ENCODE results near the gene AFF3. TPM values are rescaled to one million over a fixed set of nuclear protein-coding genes. Genes with fewer than 3 reads are reported as not detected.

AFF3 gene
- total and polyA plus RNA-seq, 10 of the 15 experiments (the other 5 are each of a cell fraction or from before 2014, with no cell fraction given), result 0.26 to 5.5 (median 3.0) TPM

GRCh38 chr2:100106460-100106859 is 35.9 kb downstream of the AFF3 start:
- Histone ChIP-seq H3K27me3 (replicated peaks in 1 of 2; ENCODE audit: control insufficient read depth in 2 of 2, insufficient read depth in 2 of 2, low read length in 1 of 2) (peaks cover 2 to 9% of the 10 kb centered on the region in 2 experiments), H3K79me2 (ENCODE audit: control insufficient read depth, insufficient read depth, low read length) (no peaks in the 10 kb centered on the region), H3K4me1 (ENCODE audit: control insufficient read depth, insufficient read depth, low read length) (no peaks in the 10 kb centered on the region), H3K4me2 (ENCODE audit: control insufficient read depth, insufficient read depth) (no peak overlapping the region), H3K36me3 (ENCODE audit: control insufficient read depth in 2 of 2, insufficient read depth in 2 of 2, low read length in 1 of 2) (no peaks in the 10 kb centered on the region), H3K9ac (ENCODE audit: control insufficient read depth, insufficient read depth, low read length) (no peak overlapping the region), H4K20me1 (ENCODE audit: control insufficient read depth, insufficient read depth) (no peaks in the 10 kb centered on the region), H2AFZ (ENCODE audit: control insufficient read depth, low read depth, low read length) (no peak overlapping the region), H3K27ac (ENCODE audit: control insufficient read depth, insufficient read depth) (no peak overlapping the region), H3K9me3 (replicated peaks; ENCODE audit: control insufficient read depth, insufficient read depth, low read length) (no peaks in the 10 kb centered on the region), H3K4me3 (no peak overlapping the region)
- no peak for ATAC-seq
- ChIA-PET CTCF (no interaction called here), SMC1A (ENCODE audit: uncharacterized antibody, unreplicated experiment) (no interaction called here), RAD21 (ENCODE audit: unreplicated experiment) (no interaction called here), POLR2A (no interaction called here)
- BruUV-seq (replicated peaks), result no TSS peak
- intact Hi-C loops (cut with micrococcal nuclease; ENCODE audit: unreplicated experiment), result loop anchor here (2.0 kb wide), 1 partner anchor 20 kb away; no protein-coding TSS in a partner anchor
- no peak for DNase-seq (ENCODE audit: low read depth, low spot score)
- FAIRE-seq, result no peak
- WGBS (ENCODE audit: insufficient coverage, insufficient replicate concordance, low lambda C conversion rate, missing lambda C conversion rate), result 58% methylated on average over 9 of the region's 9 CpGs
- in situ Hi-C loops (cut with MboI), result no loop called here
- TF ChIP-seq BCLAF1 (IDR thresholded peaks at IDR 0.05) (no peak), JUNB (IDR thresholded peaks at IDR 0.05) (no peak), HCFC1 (IDR thresholded peaks at IDR 0.05; ENCODE audit: low read length) (no peak), FOS (IDR thresholded peaks at IDR 0.05; ENCODE audit: borderline replicate concordance, extremely low read depth, insufficient read length) (no peak), CBX5 (IDR thresholded peaks at IDR 0.05; ENCODE audit: low read depth) (no peak), SP1 (IDR thresholded peaks at IDR 0.05; ENCODE audit: low read depth, low read length) (no peak), RCOR1 (conservative IDR thresholded peaks at IDR 0.05; ENCODE audit: low read depth, low read length) (no peak), BRCA1 (IDR thresholded peaks at IDR 0.05; ENCODE audit: low read depth, low read length) (no peak), TCF12 (IDR thresholded peaks at IDR 0.05; ENCODE audit: low read depth, low read length) (no peak), CTCF (IDR thresholded peaks at IDR 0.05 in 2 of 3, conservative IDR thresholded peaks at IDR 0.05 in 1 of 3; ENCODE audit: control insufficient read depth in 2 of 3, extremely low read depth in 1 of 3, insufficient read depth in 1 of 3, low read depth in 3 of 3, low read length in 3 of 3) (no peak), MEF2A (IDR thresholded peaks at IDR 0.05; ENCODE audit: insufficient read depth, low read depth, low read length) (no peak), CBX3 (IDR thresholded peaks at IDR 0.05; ENCODE audit: borderline replicate concordance, low read depth) (no peak), EED (IDR thresholded peaks at IDR 0.05; ENCODE audit: low read depth) (no peak)
- TF ChIP-seq, protein P1, sequence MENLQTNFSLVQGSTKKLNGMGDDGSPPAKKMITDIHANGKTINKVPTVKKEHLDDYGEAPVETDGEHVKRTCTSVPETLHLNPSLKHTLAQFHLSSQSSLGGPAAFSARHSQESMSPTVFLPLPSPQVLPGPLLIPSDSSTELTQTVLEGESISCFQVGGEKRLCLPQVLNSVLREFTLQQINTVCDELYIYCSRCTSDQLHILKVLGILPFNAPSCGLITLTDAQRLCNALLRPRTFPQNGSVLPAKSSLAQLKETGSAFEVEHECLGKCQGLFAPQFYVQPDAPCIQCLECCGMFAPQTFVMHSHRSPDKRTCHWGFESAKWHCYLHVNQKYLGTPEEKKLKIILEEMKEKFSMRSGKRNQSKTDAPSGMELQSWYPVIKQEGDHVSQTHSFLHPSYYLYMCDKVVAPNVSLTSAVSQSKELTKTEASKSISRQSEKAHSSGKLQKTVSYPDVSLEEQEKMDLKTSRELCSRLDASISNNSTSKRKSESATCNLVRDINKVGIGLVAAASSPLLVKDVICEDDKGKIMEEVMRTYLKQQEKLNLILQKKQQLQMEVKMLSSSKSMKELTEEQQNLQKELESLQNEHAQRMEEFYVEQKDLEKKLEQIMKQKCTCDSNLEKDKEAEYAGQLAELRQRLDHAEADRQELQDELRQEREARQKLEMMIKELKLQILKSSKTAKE (IDR thresholded peaks at IDR 0.05; ENCODE audit: low read depth, poor library complexity, severe bottlenecking), result no peak
- TF ChIP-seq, protein P2, sequence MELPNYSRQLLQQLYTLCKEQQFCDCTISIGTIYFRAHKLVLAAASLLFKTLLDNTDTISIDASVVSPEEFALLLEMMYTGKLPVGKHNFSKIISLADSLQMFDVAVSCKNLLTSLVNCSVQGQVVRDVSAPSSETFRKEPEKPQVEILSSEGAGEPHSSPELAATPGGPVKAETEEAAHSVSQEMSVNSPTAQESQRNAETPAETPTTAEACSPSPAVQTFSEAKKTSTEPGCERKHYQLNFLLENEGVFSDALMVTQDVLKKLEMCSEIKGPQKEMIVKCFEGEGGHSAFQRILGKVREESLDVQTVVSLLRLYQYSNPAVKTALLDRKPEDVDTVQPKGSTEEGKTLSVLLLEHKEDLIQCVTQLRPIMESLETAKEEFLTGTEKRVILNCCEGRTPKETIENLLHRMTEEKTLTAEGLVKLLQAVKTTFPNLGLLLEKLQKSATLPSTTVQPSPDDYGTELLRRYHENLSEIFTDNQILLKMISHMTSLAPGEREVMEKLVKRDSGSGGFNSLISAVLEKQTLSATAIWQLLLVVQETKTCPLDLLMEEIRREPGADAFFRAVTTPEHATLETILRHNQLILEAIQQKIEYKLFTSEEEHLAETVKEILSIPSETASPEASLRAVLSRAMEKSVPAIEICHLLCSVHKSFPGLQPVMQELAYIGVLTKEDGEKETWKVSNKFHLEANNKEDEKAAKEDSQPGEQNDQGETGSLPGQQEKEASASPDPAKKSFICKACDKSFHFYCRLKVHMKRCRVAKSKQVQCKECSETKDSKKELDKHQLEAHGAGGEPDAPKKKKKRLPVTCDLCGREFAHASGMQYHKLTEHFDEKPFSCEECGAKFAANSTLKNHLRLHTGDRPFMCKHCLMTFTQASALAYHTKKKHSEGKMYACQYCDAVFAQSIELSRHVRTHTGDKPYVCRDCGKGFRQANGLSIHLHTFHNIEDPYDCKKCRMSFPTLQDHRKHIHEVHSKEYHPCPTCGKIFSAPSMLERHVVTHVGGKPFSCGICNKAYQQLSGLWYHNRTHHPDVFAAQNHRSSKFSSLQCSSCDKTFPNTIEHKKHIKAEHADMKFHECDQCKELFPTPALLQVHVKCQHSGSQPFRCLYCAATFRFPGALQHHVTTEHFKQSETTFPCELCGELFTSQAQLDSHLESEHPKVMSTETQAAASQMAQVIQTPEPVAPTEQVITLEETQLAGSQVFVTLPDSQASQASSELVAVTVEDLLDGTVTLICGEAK (IDR thresholded peaks at IDR 0.05; ENCODE audit: borderline replicate concordance), result no peak

Measured in GM12878 (cell line).